Gastrocnemius medialis (tissue), 4 donors: ENCODE measurements around the gene GLI2. TPM values are rescaled to one million over a fixed set of nuclear protein-coding genes. Genes with fewer than 3 reads are reported as not detected.

Experiments used
- ATAC-seq, 2 donors: fragments of 150-250 bp; one replicate each; pipeline ENCODE4 v1.9.1; 2016
- DNase-seq, 2 donors: peaks; one replicate each; pipeline ENCODE4 v3.0.0-alpha.2; 2019
- H3K27ac ChIP-seq, 4 donors: fragments of 200-600 bp; sonication (generic); 1 replicate in 1 of 4; 2 replicates in 3 of 4; pipeline ENCODE4 v1.5.1; 2016 to 2018; ENCODE audit warnings: mild to moderate bottlenecking in 2 of 4, moderate library complexity in 1 of 4
- H3K27me3 ChIP-seq, 3 donors: fragments of 200-600 bp; sonication (generic) in 2 of 3; 1 replicate in 1 of 3; 2 replicates in 2 of 3; pipeline versions ENCODE4 v1.5.1 to v1.6.0; 2016 to 2019; ENCODE audit warnings: mild to moderate bottlenecking in 1 of 3, moderate library complexity in 1 of 3
- H3K36me3 ChIP-seq, 2 donors: fragments of 200-600 bp; sonication (generic) in 1 of 2; one replicate each; pipeline ENCODE4 v1.5.1; 2017 to 2018
- H3K4me1 ChIP-seq, 2 donors: fragments of 200-600 bp; sonication (generic) in 1 of 2; one replicate each; pipeline ENCODE4 v1.5.1; 2016 to 2017; ENCODE audit warnings: mild to moderate bottlenecking in 2 of 2
- H3K4me3 ChIP-seq, 4 donors: fragments of 200-600 bp; sonication (generic) in 3 of 4; 1 replicate in 1 of 4; 2 replicates in 3 of 4; pipeline ENCODE4 v1.5.1; 2016 to 2019; ENCODE audit warnings: mild to moderate bottlenecking in 2 of 4
- H3K9me3 ChIP-seq, 3 donors: fragments of 200-600 bp; sonication (generic) in 2 of 3; 1 replicate in 1 of 3; 2 replicates in 2 of 3; pipeline ENCODE4 v1.5.1; 2016 to 2019
- CTCF ChIP-seq, 5 experiments: fragments of 450-650 bp in 3 of 5; fragments of 200-600 bp in 2 of 5; sonication (generic) in 2 of 5; IDR thresholded peaks in 4 of 5; conservative IDR thresholded peaks in 1 of 5; 1 replicate in 4 of 5; 2 replicates in 1 of 5; pipeline ENCODE4 v1.5.1; 2016 to 2019; ENCODE audit warnings: antibody characterized with exemption in 5 of 5, mild to moderate bottlenecking in 3 of 5, moderate library complexity in 3 of 5
- POLR2A ChIP-seq, 2 donors: fragments of 450-650 bp; IDR thresholded peaks; one replicate each; pipeline ENCODE4 v1.6.1; 2017; ENCODE audit warnings: antibody characterized with exemption in 2 of 2, mild to moderate bottlenecking in 2 of 2, moderate library complexity in 2 of 2
- in situ Hi-C, 4 donors: fragments of 200-750 bp; cut with MboI; loops; one replicate each; pipeline versions ENCODE4 v1.15.0 to v1.8.0; 2017; ENCODE audit warnings: low sequenced_read_pairs in 4 of 4
- intact Hi-C: fragments of 100-400 bp; cut with DNase I; formaldehyde crosslinking; loops from one replicate; pipeline ENCODE4 v1.15.1; 2023; ENCODE audit warnings: low total_unique reads
- total RNA-seq, 4 donors: library from RNA; depleted of rRNA; stranded (reverse); fragments of >200 nt; gene quantifications; one replicate each; pipeline versions ENCODE4 v1.1.0 to v1.2.3, GENCODE V29; 2016

GLI2 gene
- total RNA-seq, 4 donors from 2014 or later, result 0.27 to 0.49 (median 0.29) TPM

GRCh38 chr2:120773186-120773800 is 37.6 kb downstream of the GLI2 start:
- no peak for TF ChIP-seq POLR2A (IDR thresholded peaks at IDR 0.05)
- TF ChIP-seq CTCF (IDR thresholded peaks at IDR 0.05 in 4 of 5, conservative IDR thresholded peaks at IDR 0.05 in 1 of 5), result no peak
- Histone ChIP-seq H3K27me3 (no peaks in the 10 kb centered on the region), H3K9me3 (no peaks in the 10 kb centered on the region), H3K36me3 (no peaks in the 10 kb centered on the region), H3K4me3 (no peak overlapping the region), H3K4me1 (no peaks in the 10 kb centered on the region), H3K27ac (no peak overlapping the region)
- no peak for ATAC-seq
- in situ Hi-C loops, result no loop called here
- intact Hi-C loops, result no loop called here
- no peak for DNase-seq

GRCh38 chr2:120774557-120775160 is 39.0 kb downstream of the GLI2 start:
- Histone ChIP-seq H3K36me3 (no peaks in the 10 kb centered on the region), H3K9me3 (no peaks in the 10 kb centered on the region), H3K4me1 (no peaks in the 10 kb centered on the region), H3K4me3 (no peak overlapping the region), H3K27me3 (no peaks in the 10 kb centered on the region), H3K27ac (no peak overlapping the region)
- intact Hi-C loops (no loop called here), in situ Hi-C loops (no loop called here)
- no peak for DNase-seq
- TF ChIP-seq POLR2A (IDR thresholded peaks at IDR 0.05), result no peak
- no peak for TF ChIP-seq CTCF (IDR thresholded peaks at IDR 0.05 in 4 of 5, conservative IDR thresholded peaks at IDR 0.05 in 1 of 5)
- ATAC-seq, result no peak

- H3K27me3 ChIP-seq, result no peaks in the 10 kb centered on the region
- no peak overlapping the region for H3K27ac ChIP-seq
- H3K4me1 ChIP-seq, result no peaks in the 10 kb centered on the region
- H3K4me3 ChIP-seq, result no peak overlapping the region
- no peak for ATAC-seq
- no peak for TF ChIP-seq POLR2A (IDR thresholded peaks at IDR 0.05)
- TF ChIP-seq CTCF (IDR thresholded peaks at IDR 0.05 in 4 of 5, conservative IDR thresholded peaks at IDR 0.05 in 1 of 5), result no peak
- H3K36me3 ChIP-seq, result no peaks in the 10 kb centered on the region
- in situ Hi-C loops, result no loop called here
- DNase-seq, result no peak
- intact Hi-C loops, result no loop called here
- H3K9me3 ChIP-seq, result no peaks in the 10 kb centered on the region
Observed at GRCh38 chr2:120775194-120775593, 39.5 kb downstream of the GLI2 start.

- H3K4me3 ChIP-seq, result no peak overlapping the region
- no peaks in the 10 kb centered on the region for H3K9me3 ChIP-seq
- H3K4me1 ChIP-seq, result no peaks in the 10 kb centered on the region
- H3K27ac ChIP-seq, result no peak overlapping the region
- ATAC-seq (no peak), DNase-seq (no peak)
- in situ Hi-C loops (no loop called here), intact Hi-C loops (no loop called here)
- H3K27me3 ChIP-seq, result no peaks in the 10 kb centered on the region
- TF ChIP-seq POLR2A (IDR thresholded peaks at IDR 0.05) (no peak), CTCF (IDR thresholded peaks at IDR 0.05 in 4 of 5, conservative IDR thresholded peaks at IDR 0.05 in 1 of 5) (no peak)
- H3K36me3 ChIP-seq, result no peaks in the 10 kb centered on the region
Observed at GRCh38 chr2:120775801-120776589, 40.3 kb downstream of the GLI2 start.
